GM12875 (cell line): ENCODE results near the gene ACR.
A peak's percentile ranks its signal among the peaks of the same experiment; 100 is the strongest.

ENCODE experiments used
- H3K4me3 ChIP-seq: one replicate; pipeline ENCODE4 v1.5.1; 2011; ENCODE audit warnings: low read depth, low read length, control low read depth
- CTCF ChIP-seq: IDR thresholded peaks from 2 replicates; pipeline ENCODE4 v1.5.1; 2011; ENCODE audit warnings: low read depth, mild to moderate bottlenecking, control low read depth, inconsistent platforms, low read length, moderate library complexity, borderline replicate concordance; ENCODE audit not compliant: insufficient read depth

The ACR gene

GRCh38 chr22:50699756-50700386 is 38.1 kb upstream of the ACR start:
- peak; percentile 18; the same call in 1 of the 2 replicates for TF ChIP-seq CTCF
- H3K4me3 ChIP-seq: no peak overlapping the region

- no peak for TF ChIP-seq CTCF
- H3K4me3 ChIP-seq: no peak overlapping the region
Observed at GRCh38 chr22:50700387-50701075, 37.5 kb upstream of the ACR start.

- no peak overlapping the region for H3K4me3 ChIP-seq
- TF ChIP-seq CTCF: no peak
Observed at GRCh38 chr22:50701076-50701419, 37.0 kb upstream of the ACR start.

GRCh38 chr22:50701428-50702154 is 36.4 kb upstream of the ACR start:
- H3K4me3 ChIP-seq: no peak overlapping the region

GRCh38 chr22:50702261-50702671 is 35.7 kb upstream of the ACR start:
- TF ChIP-seq CTCF: no peak
- H3K4me3 ChIP-seq: no peak overlapping the region

More at GRCh38 chr22:50701428-50702154, 36.4 kb upstream of the ACR start:
- TF ChIP-seq CTCF: no peak

- TF ChIP-seq CTCF: no peak
- H3K4me3 ChIP-seq: no peak overlapping the region
Observed at GRCh38 chr22:50702821-50703725, 34.9 kb upstream of the ACR start.
